GM12872 (cell line): Measurements from ENCODE around the gene PPP1R10.

Experiments
- CTCF ChIP-seq: IDR thresholded peaks from 3 replicates; pipeline ENCODE4 v1.5.1; 2011; ENCODE audit warnings: low read depth, mild to moderate bottlenecking, low read length, moderate library complexity; ENCODE audit not compliant: insufficient read depth

Gene PPP1R10

GRCh38 chr6:30635834-30636233, 18.8 kb upstream of the PPP1R10 start:
- TF ChIP-seq CTCF = no peak

- TF ChIP-seq CTCF = peak; percentile 57
Measured at GRCh38 chr6:30626484-30627366, 9.7 kb upstream of the PPP1R10 start, which contains the start of gene ATAT1. Gene ATAT1 (plus strand): TSS chr6:30626874.

- no peak for TF ChIP-seq CTCF
Measured at GRCh38 chr6:30625511-30625910, 8.5 kb upstream of the PPP1R10 start.

GRCh38 chr6:30619561-30619960, 2.5 kb upstream of the PPP1R10 start:
- TF ChIP-seq CTCF = no peak

- no peak for TF ChIP-seq CTCF
Measured at GRCh38 chr6:30618270-30618797, 1.3 kb upstream of the PPP1R10 start.

GRCh38 chr6:30617565-30618269, 674 bp upstream of the PPP1R10 start, which contains the start of gene MRPS18B:
Gene MRPS18B (plus strand): TSS chr6:30617840. CDS start chr6:30617866, 26 bp downstream.
- TF ChIP-seq CTCF = no peak
